HEK293 (cell line): ENCODE measurements around the gene ING5.

ENCODE experiments used
- CTCF ChIA-PET: fragments of 350-600 bp; formaldehyde crosslinking; extraction: SDS; loops from one replicate; lab custom pipeline; 2021; ENCODE audit warnings: antibody characterized with exemption; lab: Yijun Ruan, JAX
- POLR2A ChIA-PET: fragments of 300-600 bp; formaldehyde crosslinking; extraction: SDS; loops from one replicate; lab custom pipeline; 2020; ENCODE audit warnings: antibody characterized with exemption, inconsistent platforms; lab: Yijun Ruan, JAX
- H3K27ac ChIP-seq: fragments of 200-500 bp; sonication (Bioruptor generic); 2 replicates; pipeline ENCODE4 v1.5.1; 2014; ENCODE audit warnings: low read depth, low read length, control low read depth, inconsistent platforms; ENCODE audit errors: extremely low read depth
- H3K36me3 ChIP-seq, 2 experiments: fragments of 200-500 bp in 1 of 2; sonication (Bioruptor generic) in 1 of 2; 1 replicate in 1 of 2; 2 replicates in 1 of 2; pipeline ENCODE4 v1.5.1; 2014 to 2017; ENCODE audit warnings: inconsistent platforms in 2 of 2, low read length in 2 of 2; ENCODE audit not compliant: control insufficient read depth in 2 of 2, insufficient read depth in 1 of 2
- H3K4me1 ChIP-seq: fragments of 200-500 bp; sonication (Bioruptor generic); 2 replicates; pipeline ENCODE4 v1.5.1; 2014; ENCODE audit warnings: mild to moderate bottlenecking, low read length, inconsistent platforms; ENCODE audit not compliant: control insufficient read depth, insufficient read depth
- H3K4me3 ChIP-seq: 2 replicates; pipeline ENCODE4 v1.5.1; 2011; ENCODE audit warnings: low read depth, mild to moderate bottlenecking, control low read depth, low read length, moderate library complexity
- H3K9me3 ChIP-seq: fragments of 200-500 bp; sonication (Bioruptor generic); 2 replicates; pipeline ENCODE4 v1.5.1; 2014; ENCODE audit warnings: low read depth, low read length, inconsistent platforms; ENCODE audit not compliant: control insufficient read depth, insufficient read depth
- GLIS1 ChIP-seq: fragments of 450-650 bp; formaldehyde crosslinking; IDR thresholded peaks from 2 replicates; pipeline ENCODE4 v1.5.1; 2016; ENCODE audit warnings: missing biosample characterization, missing genetic modification characterization
- IKZF3 ChIP-seq: fragments of 450-650 bp; IDR thresholded peaks from 2 replicates; pipeline ENCODE4 v1.5.0; 2018; ENCODE audit warnings: missing biosample characterization, mild to moderate bottlenecking, missing genetic modification characterization, moderate library complexity
- KLF8 ChIP-seq: fragments of 450-650 bp; formaldehyde crosslinking; IDR thresholded peaks from 2 replicates; pipeline ENCODE4 v1.5.1; 2016; ENCODE audit warnings: missing biosample characterization, missing genetic modification characterization
- TCF7L2 ChIP-seq: IDR thresholded peaks from 2 replicates; pipeline ENCODE4 v1.6.1; 2011; ENCODE audit warnings: low read depth, mild to moderate bottlenecking, inconsistent platforms, low read length, moderate library complexity, borderline replicate concordance
- ZBTB20 ChIP-seq: fragments of 450-650 bp; formaldehyde crosslinking; IDR thresholded peaks from 2 replicates; pipeline ENCODE4 v1.5.1; 2016; ENCODE audit warnings: missing biosample characterization, missing genetic modification characterization
- ZBTB8A ChIP-seq: fragments of 450-650 bp; formaldehyde crosslinking; IDR thresholded peaks from 2 replicates; pipeline ENCODE4 v1.5.1; 2016; ENCODE audit warnings: missing biosample characterization, missing genetic modification characterization
- ZIC2 ChIP-seq: fragments of 450-650 bp; formaldehyde crosslinking; IDR thresholded peaks from 2 replicates; pipeline ENCODE4 v1.5.1; 2016; ENCODE audit warnings: missing biosample characterization, missing genetic modification characterization
- ZNF335 ChIP-seq: fragments of 450-650 bp; formaldehyde crosslinking; conservative IDR thresholded peaks from 2 replicates; pipeline ENCODE4 v1.5.1; 2016; ENCODE audit warnings: missing biosample characterization, missing genetic modification characterization
- ZNF600 ChIP-seq: fragments of 450-650 bp; formaldehyde crosslinking; IDR thresholded peaks from 2 replicates; pipeline ENCODE4 v1.5.1; 2016; ENCODE audit warnings: missing biosample characterization, missing genetic modification characterization
- ZNF660 ChIP-seq: fragments of 450-650 bp; IDR thresholded peaks from 2 replicates; pipeline ENCODE4 v1.5.1; 2018; ENCODE audit warnings: missing biosample characterization, mild to moderate bottlenecking, missing genetic modification characterization
- ZNF777 ChIP-seq: fragments of 450-650 bp; formaldehyde crosslinking; IDR thresholded peaks from 2 replicates; pipeline ENCODE4 v1.5.1; 2017; ENCODE audit warnings: missing biosample characterization, missing genetic modification characterization, borderline replicate concordance
- TF ChIP-seq, protein P1 (sequence below): fragments of 450-650 bp; formaldehyde crosslinking; IDR thresholded peaks from 2 replicates; pipeline ENCODE4 v1.5.1; 2016; ENCODE audit warnings: missing biosample characterization, missing genetic modification characterization, low read depth
- TF ChIP-seq, protein P2 (sequence below): fragments of 450-650 bp; formaldehyde crosslinking; IDR thresholded peaks from 2 replicates; pipeline ENCODE4 v1.5.1; 2017; ENCODE audit warnings: missing biosample characterization, missing genetic modification characterization
- TF ChIP-seq, protein P3 (sequence below): fragments of 450-650 bp; formaldehyde crosslinking; IDR thresholded peaks from 2 replicates; pipeline ENCODE4 v1.5.1; 2017; ENCODE audit warnings: missing biosample characterization, missing genetic modification characterization
- TF ChIP-seq, protein P4 (sequence below): fragments of 450-650 bp; formaldehyde crosslinking; IDR thresholded peaks from 2 replicates; pipeline ENCODE4 v1.5.1; 2016; ENCODE audit warnings: missing biosample characterization, missing genetic modification characterization

ING5 gene

DNA sequence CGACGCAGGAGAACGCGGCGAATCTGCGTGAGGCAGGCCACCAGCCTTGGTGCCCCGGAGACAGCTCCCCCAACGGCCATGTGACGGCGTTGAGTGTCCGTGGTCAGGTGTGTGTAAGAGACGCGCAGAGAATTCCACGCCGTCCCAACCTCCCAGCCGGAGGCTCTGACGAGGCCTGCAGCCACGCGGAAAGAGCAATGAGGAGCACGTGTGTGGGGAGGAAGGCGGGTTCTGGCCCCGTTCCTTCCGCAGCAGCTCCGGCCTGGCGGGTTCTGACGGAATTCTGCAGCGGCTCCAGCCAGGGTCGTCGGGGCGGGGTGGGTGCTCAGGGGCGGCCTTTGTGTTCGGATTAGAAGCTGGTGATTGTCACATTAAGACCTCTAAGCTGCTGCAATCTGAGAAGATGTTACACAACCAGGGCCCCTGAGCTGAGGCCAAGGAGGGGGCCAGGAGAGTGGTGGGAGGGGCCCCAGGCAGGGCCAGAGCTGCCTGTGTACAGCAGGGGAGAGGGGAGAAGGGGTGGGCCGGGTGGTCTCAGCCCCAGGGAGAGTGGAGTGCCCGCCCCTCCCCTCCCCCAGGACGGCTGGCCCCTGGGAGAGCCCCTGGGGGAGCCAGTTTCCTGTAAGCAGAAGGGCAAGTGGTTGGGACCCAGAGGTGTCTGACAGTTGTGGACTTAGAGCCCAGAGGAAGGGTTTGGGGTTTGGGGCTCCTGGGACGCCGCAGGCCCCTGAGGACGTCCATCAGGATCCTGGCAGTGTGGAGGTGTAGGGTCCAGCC lies 69.6 kb downstream of the ING5 start (continued):
- TF ChIP-seq, protein P1, sequence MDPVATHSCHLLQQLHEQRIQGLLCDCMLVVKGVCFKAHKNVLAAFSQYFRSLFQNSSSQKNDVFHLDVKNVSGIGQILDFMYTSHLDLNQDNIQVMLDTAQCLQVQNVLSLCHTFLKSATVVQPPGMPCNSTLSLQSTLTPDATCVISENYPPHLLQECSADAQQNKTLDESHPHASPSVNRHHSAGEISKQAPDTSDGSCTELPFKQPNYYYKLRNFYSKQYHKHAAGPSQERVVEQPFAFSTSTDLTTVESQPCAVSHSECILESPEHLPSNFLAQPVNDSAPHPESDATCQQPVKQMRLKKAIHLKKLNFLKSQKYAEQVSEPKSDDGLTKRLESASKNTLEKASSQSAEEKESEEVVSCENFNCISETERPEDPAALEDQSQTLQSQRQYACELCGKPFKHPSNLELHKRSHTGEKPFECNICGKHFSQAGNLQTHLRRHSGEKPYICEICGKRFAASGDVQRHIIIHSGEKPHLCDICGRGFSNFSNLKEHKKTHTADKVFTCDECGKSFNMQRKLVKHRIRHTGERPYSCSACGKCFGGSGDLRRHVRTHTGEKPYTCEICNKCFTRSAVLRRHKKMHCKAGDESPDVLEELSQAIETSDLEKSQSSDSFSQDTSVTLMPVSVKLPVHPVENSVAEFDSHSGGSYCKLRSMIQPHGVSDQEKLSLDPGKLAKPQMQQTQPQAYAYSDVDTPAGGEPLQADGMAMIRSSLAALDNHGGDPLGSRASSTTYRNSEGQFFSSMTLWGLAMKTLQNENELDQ (tag by site-specific recombination): no peak
- TF ChIP-seq, protein P2, sequence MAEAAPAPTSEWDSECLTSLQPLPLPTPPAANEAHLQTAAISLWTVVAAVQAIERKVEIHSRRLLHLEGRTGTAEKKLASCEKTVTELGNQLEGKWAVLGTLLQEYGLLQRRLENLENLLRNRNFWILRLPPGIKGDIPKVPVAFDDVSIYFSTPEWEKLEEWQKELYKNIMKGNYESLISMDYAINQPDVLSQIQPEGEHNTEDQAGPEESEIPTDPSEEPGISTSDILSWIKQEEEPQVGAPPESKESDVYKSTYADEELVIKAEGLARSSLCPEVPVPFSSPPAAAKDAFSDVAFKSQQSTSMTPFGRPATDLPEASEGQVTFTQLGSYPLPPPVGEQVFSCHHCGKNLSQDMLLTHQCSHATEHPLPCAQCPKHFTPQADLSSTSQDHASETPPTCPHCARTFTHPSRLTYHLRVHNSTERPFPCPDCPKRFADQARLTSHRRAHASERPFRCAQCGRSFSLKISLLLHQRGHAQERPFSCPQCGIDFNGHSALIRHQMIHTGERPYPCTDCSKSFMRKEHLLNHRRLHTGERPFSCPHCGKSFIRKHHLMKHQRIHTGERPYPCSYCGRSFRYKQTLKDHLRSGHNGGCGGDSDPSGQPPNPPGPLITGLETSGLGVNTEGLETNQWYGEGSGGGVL (tag by site-specific recombination): 0 out of 2 replicates have a peak, but pooled peaks have one; percentile 20
- TF ChIP-seq, protein P3, sequence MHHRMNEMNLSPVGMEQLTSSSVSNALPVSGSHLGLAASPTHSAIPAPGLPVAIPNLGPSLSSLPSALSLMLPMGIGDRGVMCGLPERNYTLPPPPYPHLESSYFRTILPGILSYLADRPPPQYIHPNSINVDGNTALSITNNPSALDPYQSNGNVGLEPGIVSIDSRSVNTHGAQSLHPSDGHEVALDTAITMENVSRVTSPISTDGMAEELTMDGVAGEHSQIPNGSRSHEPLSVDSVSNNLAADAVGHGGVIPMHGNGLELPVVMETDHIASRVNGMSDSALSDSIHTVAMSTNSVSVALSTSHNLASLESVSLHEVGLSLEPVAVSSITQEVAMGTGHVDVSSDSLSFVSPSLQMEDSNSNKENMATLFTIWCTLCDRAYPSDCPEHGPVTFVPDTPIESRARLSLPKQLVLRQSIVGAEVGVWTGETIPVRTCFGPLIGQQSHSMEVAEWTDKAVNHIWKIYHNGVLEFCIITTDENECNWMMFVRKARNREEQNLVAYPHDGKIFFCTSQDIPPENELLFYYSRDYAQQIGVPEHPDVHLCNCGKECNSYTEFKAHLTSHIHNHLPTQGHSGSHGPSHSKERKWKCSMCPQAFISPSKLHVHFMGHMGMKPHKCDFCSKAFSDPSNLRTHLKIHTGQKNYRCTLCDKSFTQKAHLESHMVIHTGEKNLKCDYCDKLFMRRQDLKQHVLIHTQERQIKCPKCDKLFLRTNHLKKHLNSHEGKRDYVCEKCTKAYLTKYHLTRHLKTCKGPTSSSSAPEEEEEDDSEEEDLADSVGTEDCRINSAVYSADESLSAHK (tag by site-specific recombination): no peak
- TF ChIP-seq GLIS1 (tag by site-specific recombination): peak; percentile 65
- TF ChIP-seq ZIC2: 0 out of 2 replicates have a peak, but pooled peaks have one; percentile 21
- TF ChIP-seq ZNF600: peak; percentile 40; the same call in 1 of the 2 replicates
- TF ChIP-seq KLF8: no peak
- TF ChIP-seq IKZF3 (tag by site-specific recombination): 0 out of 2 replicates have a peak, but pooled peaks have one; percentile 15
- TF ChIP-seq ZNF777 (tag by site-specific recombination): no peak
- TF ChIP-seq ZBTB8A (tag by site-specific recombination): no peak

DNA sequence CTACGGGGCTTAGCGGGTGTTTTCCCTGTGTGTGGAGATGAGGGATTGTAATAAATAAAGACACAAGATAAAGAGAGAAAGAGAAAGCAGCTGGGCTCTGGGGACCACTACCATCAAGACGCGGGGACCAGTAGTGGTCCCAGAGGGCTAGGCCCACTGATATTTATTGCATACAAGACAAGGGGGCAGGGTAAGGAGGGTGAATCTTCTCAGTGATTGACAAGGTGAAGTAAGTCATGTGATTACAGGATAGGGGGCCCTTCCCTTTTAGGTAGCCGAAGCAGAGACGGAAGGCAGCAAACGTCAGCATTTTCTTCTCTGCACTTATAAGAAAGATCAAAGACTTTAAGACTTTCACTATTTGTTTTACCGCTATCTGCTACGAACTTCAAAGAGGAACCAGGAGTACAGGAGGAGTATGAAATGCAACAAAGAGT lies 70.2 kb downstream of the ING5 start:
- no peaks in the 10 kb centered on the region for H3K4me1 ChIP-seq
- CTCF ChIA-PET: interaction anchor here (0.6 kb wide), 1 partner anchor 308 kb away, joined by 3 read pairs; no protein-coding TSS in a partner anchor

DNA sequence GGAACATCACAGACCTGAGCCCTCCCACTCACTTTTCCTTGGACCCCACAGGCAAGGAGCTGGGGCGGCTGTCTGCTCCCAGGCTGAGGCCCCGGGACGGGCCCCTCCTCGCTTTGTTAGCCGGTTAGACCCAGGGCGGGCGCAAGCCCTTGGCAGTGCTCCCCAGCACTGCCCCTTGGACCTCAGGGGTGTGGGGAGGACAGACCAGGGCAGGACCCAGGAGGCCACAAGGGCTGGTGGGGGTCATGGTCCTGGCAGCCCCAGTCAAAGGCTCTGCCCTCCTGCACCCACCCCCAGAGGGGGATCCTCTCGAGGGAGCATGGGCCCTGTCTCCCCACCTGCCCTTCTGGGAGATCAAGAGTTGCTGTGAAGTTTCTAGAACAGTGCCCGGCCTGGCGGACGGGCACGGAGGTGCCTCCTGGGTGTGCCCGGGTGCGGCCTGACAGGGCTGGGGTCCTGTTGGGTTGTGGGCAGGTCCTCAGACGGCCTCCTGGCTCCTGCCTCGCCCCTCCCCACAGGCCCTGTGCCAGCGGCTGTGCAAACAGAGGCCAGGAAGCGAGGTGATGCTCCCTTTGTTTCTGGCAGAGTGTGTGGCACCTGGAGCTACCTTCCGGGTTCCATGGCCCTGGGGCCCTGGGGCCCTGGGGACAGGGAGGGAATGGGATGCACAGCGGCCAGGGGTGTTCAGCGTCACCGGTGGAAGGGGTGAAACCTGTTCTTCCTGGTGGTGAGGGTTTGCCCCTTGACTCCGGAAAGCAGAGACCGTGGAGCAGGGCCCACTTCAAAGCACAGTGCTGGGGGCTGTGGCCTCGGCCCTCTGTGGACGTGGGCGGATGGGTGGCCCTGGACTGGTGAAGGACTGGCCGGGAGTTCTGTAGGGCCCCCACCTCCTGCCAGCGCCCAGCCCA lies 71.9 kb downstream of the ING5 start:
- H3K27ac ChIP-seq: no peak overlapping the region
- CTCF ChIA-PET: no interaction called here
- TF ChIP-seq ZBTB20 (tag by site-specific recombination): peak; percentile 63
- 0 out of 2 replicates have a peak, but pooled peaks have one; percentile 35 for TF ChIP-seq ZNF335
- TF ChIP-seq, protein P4, sequence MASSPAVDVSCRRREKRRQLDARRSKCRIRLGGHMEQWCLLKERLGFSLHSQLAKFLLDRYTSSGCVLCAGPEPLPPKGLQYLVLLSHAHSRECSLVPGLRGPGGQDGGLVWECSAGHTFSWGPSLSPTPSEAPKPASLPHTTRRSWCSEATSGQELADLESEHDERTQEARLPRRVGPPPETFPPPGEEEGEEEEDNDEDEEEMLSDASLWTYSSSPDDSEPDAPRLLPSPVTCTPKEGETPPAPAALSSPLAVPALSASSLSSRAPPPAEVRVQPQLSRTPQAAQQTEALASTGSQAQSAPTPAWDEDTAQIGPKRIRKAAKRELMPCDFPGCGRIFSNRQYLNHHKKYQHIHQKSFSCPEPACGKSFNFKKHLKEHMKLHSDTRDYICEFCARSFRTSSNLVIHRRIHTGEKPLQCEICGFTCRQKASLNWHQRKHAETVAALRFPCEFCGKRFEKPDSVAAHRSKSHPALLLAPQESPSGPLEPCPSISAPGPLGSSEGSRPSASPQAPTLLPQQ (tag by site-specific recombination): no peak
- H3K4me1 ChIP-seq: no peaks in the 10 kb centered on the region
- no peak overlapping the region for H3K4me3 ChIP-seq
- POLR2A ChIA-PET: interaction anchor here (0.5 kb wide), 1 partner anchor 109 kb away, joined by 3 read pairs; no protein-coding TSS in a partner anchor
- H3K36me3 ChIP-seq: no peaks in the 10 kb centered on the region
- no peaks in the 10 kb centered on the region for H3K9me3 ChIP-seq

More for the DNA sequence above, 70.2 kb downstream of the ING5 start:
- no peaks in the 10 kb centered on the region for H3K36me3 ChIP-seq
- H3K27ac ChIP-seq: no peak overlapping the region
- POLR2A ChIA-PET: no interaction called here
- no peaks in the 10 kb centered on the region for H3K9me3 ChIP-seq
- TF ChIP-seq TCF7L2: peak; percentile 52; the same call in 1 of the 2 replicates
- no peak for TF ChIP-seq ZNF660 (tag by site-specific recombination)
- H3K4me3 ChIP-seq: no peak overlapping the region
